Measurements from ENCODE around the gene ZFPM1.

DNA sequence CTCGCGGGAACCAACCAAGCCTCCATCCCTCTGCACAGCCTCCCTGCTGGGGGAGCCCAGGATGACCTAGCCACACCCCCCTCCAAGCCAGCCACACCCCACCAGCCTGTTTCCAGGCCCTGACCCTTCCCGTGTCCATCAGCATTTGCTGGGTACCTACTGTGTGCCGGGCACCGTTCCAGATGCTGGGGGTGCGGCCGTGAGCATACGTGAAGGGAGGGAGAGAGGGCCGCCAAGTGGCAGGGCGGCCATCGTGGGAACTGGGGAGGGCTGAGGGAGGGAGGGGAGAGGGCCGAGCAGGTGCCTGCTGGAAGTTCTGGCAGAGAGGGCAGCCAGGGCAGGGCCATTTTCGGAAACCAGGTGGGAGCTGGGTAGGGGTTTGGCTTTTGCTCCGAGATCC lies 23.1 kb downstream of the ZFPM1 start:
- TF ChIP-seq POLR2AphosphoS5 (IDR thresholded peaks at IDR 0.05) (no peak), POLR2A (IDR thresholded peaks at IDR 0.05) (no peak)

All from prostate gland (tissue), 1 donor.